Neural progenitor cell (in vitro differentiated cells): Measurements from ENCODE around the gene FN3K. TPM values are rescaled to one million over a fixed set of nuclear protein-coding genes. Genes with fewer than 3 reads are reported as not detected.

ENCODE experiments used
- DNase-seq: peaks from one replicate; pipeline ENCODE4 v3.0.0-alpha.2; 2016; ENCODE audit warnings: low spot score
- H2AFZ ChIP-seq: fragments of 200-600 bp; sonication (generic); replicated peaks from 2 replicates; pipeline ENCODE4 v1.6.1; 2016; ENCODE audit warnings: antibody characterized with exemption
- H3F3A ChIP-seq: fragments of 200-600 bp; sonication (generic); 2 replicates; pipeline ENCODE4 v1.6.1; 2016; ENCODE audit warnings: antibody characterized with exemption, low read depth
- H3K27ac ChIP-seq: fragments of 200-600 bp; sonication (generic); 2 replicates; pipeline ENCODE4 v1.5.1; 2016; ENCODE audit warnings: mild to moderate bottlenecking
- H3K27me3 ChIP-seq: fragments of 200-600 bp; sonication (generic); 2 replicates; pipeline ENCODE4 v1.6.1; 2016; ENCODE audit warnings: mild to moderate bottlenecking, moderate library complexity
- H3K36me3 ChIP-seq: fragments of 200-600 bp; sonication (generic); 2 replicates; pipeline ENCODE4 v1.5.1; 2016
- H3K4me1 ChIP-seq: fragments of 200-600 bp; sonication (generic); 2 replicates; pipeline ENCODE4 v1.6.1; 2016; ENCODE audit warnings: mixed run types
- H3K4me2 ChIP-seq: fragments of 200-600 bp; sonication (generic); 2 replicates; pipeline ENCODE4 v1.6.1; 2016
- H3K4me3 ChIP-seq: fragments of 200-600 bp; sonication (generic); 2 replicates; pipeline ENCODE4 v1.5.1; 2016
- H3K79me2 ChIP-seq: fragments of 200-600 bp; sonication (generic); 2 replicates; pipeline ENCODE4 v1.6.1; 2016; ENCODE audit warnings: low read depth
- H3K9ac ChIP-seq: fragments of 200-600 bp; sonication (generic); 2 replicates; pipeline ENCODE4 v1.6.1; 2016
- H3K9me3 ChIP-seq: fragments of 200-600 bp; sonication (generic); 2 replicates; pipeline ENCODE4 v1.5.1; 2016; ENCODE audit warnings: low read depth
- H4K20me1 ChIP-seq: fragments of 200-600 bp; sonication (generic); 2 replicates; pipeline ENCODE4 v1.6.1; 2016; ENCODE audit warnings: low read depth
- H3K27ac Mint-ChIP-seq: 3 replicates; pipeline ENCODE4 v1.8.0; 2021; ENCODE audit warnings: mixed read lengths
- H3K27me3 Mint-ChIP-seq: 2 replicates; pipeline ENCODE4 v1.8.0; 2022; ENCODE audit warnings: low read depth, mild to moderate bottlenecking, inconsistent platforms, moderate library complexity, mixed read lengths; ENCODE audit not compliant: insufficient read depth
- H3K36me3 Mint-ChIP-seq: 3 replicates; pipeline ENCODE4 v1.8.0; 2021; ENCODE audit warnings: mixed read lengths
- H3K4me1 Mint-ChIP-seq: 3 replicates; pipeline ENCODE4 v1.8.0; 2021; ENCODE audit warnings: mixed read lengths
- H3K4me3 Mint-ChIP-seq: 3 replicates; pipeline ENCODE4 v1.8.0; 2021; ENCODE audit warnings: mild to moderate bottlenecking, moderate library complexity, mixed read lengths
- H3K9me3 Mint-ChIP-seq: 3 replicates; pipeline ENCODE4 v1.8.0; 2020; ENCODE audit warnings: mixed read lengths
- EZH2 ChIP-seq: fragments of 200-600 bp; sonication (generic); IDR thresholded peaks from 2 replicates; pipeline ENCODE4 v1.6.1; 2017; ENCODE audit warnings: antibody characterized with exemption, mild to moderate bottlenecking, moderate library complexity
- EZH2phosphoT487 ChIP-seq: fragments of 200-600 bp; sonication (generic); IDR thresholded peaks from 2 replicates; pipeline ENCODE4 v1.6.1; 2017; ENCODE audit warnings: antibody characterized with exemption
- total RNA-seq: library from RNA; depleted of rRNA; stranded (reverse); fragments of >200 nt; gene quantifications from 2 replicates; pipeline ENCODE4 v1.2.3, GENCODE V29; 2015; ENCODE audit warnings: low replicate concordance
- TF ChIP-seq, protein P1 (sequence below): fragments of 200-600 bp; sonication (generic); IDR thresholded peaks from 2 replicates; pipeline ENCODE4 v1.5.1; 2017; ENCODE audit warnings: antibody characterized with exemption, mild to moderate bottlenecking

Gene FN3K
- total RNA-seq, 1 donor from 2014 or later, result 3.3 TPM

DNA sequence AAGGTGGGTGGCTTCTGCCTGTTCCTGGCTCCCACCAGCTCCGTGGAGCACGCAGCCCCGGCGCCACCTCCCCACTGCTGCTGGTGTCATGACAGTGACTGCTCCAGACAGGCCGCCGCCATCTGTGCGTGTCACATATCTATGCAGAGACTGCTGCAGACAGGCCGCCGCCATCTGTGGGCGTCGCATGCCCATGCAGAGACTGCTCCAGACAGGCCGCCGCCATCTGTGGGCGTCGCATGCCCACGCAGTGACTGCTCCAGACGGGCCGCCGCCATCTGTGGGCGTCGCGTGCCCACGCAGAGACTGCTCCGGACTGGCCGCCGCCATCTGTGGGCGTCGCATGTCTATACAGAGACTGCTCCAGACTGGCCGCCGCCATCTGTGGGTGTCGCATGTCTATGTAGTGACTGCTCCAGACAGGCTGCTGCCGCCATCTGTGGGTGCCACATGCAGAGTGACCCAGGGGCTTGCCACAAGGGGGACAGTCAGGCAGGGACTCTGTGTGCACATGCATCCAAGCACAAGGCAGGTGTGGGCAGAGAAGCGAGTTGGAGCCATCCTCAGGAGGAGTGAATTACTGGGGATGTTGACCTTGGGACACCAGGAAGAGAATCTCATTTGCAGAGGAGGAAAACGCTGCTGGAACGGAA is 22.2 kb upstream of the FN3K start:
- H3K27ac Mint-ChIP-seq, result no peak overlapping the region
- Histone ChIP-seq H3K27me3 (no peaks in the 10 kb centered on the region), H3F3A (no peaks in the 10 kb centered on the region), H3K27ac (no peak overlapping the region), H3K9ac (no peak overlapping the region), H3K79me2 (peaks cover 14% of the 10 kb centered on the region), H2AFZ (no peak overlapping the region), H4K20me1 (peaks cover 8% of the 10 kb centered on the region), H3K36me3 (no peaks in the 10 kb centered on the region), H3K4me2 (no peak overlapping the region), H3K9me3 (no peaks in the 10 kb centered on the region), H3K4me3 (no peak overlapping the region), H3K4me1 (no peaks in the 10 kb centered on the region)
- peaks cover 3% of the 10 kb centered on the region for H3K36me3 Mint-ChIP-seq
- H3K4me3 Mint-ChIP-seq, result peak overlapping the region; percentile 10
- peaks cover 14% of the 10 kb centered on the region for H3K4me1 Mint-ChIP-seq
- DNase-seq, result no peak
- no peaks in the 10 kb centered on the region for H3K9me3 Mint-ChIP-seq
- peaks cover 2% of the 10 kb centered on the region for H3K27me3 Mint-ChIP-seq
- no peak for TF ChIP-seq EZH2
- TF ChIP-seq EZH2phosphoT487, result no peak
- TF ChIP-seq, protein P1, sequence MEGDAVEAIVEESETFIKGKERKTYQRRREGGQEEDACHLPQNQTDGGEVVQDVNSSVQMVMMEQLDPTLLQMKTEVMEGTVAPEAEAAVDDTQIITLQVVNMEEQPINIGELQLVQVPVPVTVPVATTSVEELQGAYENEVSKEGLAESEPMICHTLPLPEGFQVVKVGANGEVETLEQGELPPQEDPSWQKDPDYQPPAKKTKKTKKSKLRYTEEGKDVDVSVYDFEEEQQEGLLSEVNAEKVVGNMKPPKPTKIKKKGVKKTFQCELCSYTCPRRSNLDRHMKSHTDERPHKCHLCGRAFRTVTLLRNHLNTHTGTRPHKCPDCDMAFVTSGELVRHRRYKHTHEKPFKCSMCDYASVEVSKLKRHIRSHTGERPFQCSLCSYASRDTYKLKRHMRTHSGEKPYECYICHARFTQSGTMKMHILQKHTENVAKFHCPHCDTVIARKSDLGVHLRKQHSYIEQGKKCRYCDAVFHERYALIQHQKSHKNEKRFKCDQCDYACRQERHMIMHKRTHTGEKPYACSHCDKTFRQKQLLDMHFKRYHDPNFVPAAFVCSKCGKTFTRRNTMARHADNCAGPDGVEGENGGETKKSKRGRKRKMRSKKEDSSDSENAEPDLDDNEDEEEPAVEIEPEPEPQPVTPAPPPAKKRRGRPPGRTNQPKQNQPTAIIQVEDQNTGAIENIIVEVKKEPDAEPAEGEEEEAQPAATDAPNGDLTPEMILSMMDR, result no peak

DNA sequence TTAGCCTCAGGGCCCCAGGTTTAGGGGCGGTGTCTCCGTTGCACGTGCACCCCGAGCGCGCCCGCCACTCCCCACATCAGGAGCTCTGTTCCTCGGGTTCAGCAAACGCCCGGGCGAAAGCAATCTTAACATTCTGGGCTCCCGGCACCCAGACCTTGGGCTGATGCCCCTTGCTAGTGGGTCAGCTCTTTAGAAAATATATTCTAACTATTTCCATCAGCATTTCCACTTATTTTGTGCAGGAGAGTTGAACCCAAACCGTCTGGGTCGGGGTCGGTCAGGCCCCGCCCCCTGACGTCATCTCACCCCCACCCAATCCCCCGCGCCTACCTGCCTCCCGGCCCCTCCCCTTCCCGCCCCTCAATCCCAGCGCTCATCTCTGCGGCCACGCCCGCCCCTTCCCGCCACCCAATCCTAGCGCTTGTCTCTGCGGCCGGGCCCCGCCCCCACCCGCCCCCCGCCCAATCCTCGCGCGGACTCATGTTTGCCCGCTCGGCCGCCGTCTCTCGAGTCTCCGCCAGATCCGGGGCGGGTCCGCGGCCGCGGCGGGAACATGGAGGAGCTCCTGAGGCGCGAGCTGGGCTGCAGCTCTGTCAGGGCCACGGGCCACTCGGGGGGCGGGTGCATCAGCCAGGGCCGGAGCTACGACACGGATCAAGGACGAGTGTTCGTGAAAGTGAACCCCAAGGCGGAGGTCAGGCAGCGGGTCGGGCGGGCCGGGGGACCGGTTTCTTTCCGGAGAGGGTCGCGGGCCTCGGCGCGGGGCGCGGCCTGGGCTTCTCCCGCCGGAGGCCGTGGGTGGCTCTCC is 19.0 kb upstream of the FN3K start, which contains the start of gene FN3KRP:
Gene FN3KRP, plus strand, starts transcription at position 504 of the 808 bp plus-strand sequence. Its CDS starts 50 bp downstream, at position 554.
- H3K27me3 Mint-ChIP-seq, result peaks cover 3% of the 10 kb centered on the region

DNA sequence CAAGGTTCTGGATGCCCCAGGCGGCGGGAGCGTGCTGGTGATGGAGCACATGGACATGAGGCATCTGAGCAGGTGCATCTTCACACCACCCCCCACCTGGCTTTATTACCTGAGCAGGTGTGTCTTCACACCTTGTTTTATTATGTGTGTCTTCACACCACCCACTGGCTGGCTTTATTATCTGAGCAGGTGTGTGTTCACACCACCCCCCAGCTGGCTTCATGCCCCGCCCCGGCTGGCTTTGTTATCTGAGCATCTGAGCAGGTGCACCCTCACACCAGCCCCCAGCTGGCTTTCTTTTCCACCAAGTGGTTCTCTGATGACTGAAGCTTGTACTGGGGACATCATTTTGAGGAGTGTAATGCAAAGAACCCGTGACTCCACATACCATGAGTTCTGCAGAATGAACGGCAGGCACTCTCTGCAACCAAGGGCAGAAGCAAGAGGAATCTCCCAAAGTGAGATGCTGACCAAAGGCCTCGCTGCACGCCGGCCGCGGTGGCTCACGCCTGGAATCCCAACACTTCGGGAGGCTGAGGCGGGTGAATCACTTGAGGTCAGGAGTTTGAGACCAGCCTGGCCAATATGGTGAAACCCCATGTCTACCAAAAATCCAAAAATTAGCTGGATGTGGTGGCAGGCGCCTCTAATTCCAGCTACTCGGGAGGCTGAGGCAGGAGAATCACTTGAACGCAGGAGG is 16.3 kb upstream of the FN3K start:
- TF ChIP-seq EZH2 (no peak), EZH2phosphoT487 (no peak)
- TF ChIP-seq, protein P1, result no peak
- no peak overlapping the region for H3K27ac Mint-ChIP-seq

More for the DNA sequence above, 19.0 kb upstream of the FN3K start, which contains the start of gene FN3KRP:
- H3K4me3 Mint-ChIP-seq, result peak within 1 kb of the TSS; percentile 96
- Histone ChIP-seq H2AFZ (peak within 1 kb of the TSS; percentile 98), H3K79me2 (peaks cover 15% of the 10 kb centered on the region), H3K4me3 (peak within 1 kb of the TSS; percentile 90), H3F3A (no peaks in the 10 kb centered on the region), H3K27ac (no peak within 1 kb of the TSS), H3K4me1 (no peaks in the 10 kb centered on the region), H3K36me3 (no peaks in the 10 kb centered on the region), H3K27me3 (no peaks in the 10 kb centered on the region), H3K4me2 (peak within 1 kb of the TSS; percentile 87), H3K9ac (peak within 1 kb of the TSS; percentile 82), H4K20me1 (peaks cover 11% of the 10 kb centered on the region), H3K9me3 (no peaks in the 10 kb centered on the region)
- H3K9me3 Mint-ChIP-seq, result no peaks in the 10 kb centered on the region
- peak; percentile 98 for DNase-seq
- H3K4me1 Mint-ChIP-seq, result peaks cover 14% of the 10 kb centered on the region
- TF ChIP-seq EZH2phosphoT487 (no peak), EZH2 (no peak)
- TF ChIP-seq, protein P1, result no peak
- no peak within 1 kb of the TSS for H3K27ac Mint-ChIP-seq
- H3K36me3 Mint-ChIP-seq, result peaks cover 9% of the 10 kb centered on the region

More for the DNA sequence above, 16.3 kb upstream of the FN3K start:
- H3K27ac ChIP-seq, result no peak overlapping the region
- H4K20me1 ChIP-seq, result peaks cover 11% of the 10 kb centered on the region
- H2AFZ ChIP-seq, result no peak overlapping the region
- DNase-seq, result no peak
- H3K27me3 ChIP-seq, result no peaks in the 10 kb centered on the region
- no peaks in the 10 kb centered on the region for H3F3A ChIP-seq
- peaks cover 2% of the 10 kb centered on the region for H3K27me3 Mint-ChIP-seq
- no peaks in the 10 kb centered on the region for H3K9me3 ChIP-seq
- peak overlapping the region; percentile 78 for H3K4me3 Mint-ChIP-seq
- peaks cover 24% of the 10 kb centered on the region for H3K36me3 Mint-ChIP-seq
- H3K4me2 ChIP-seq, result no peak overlapping the region
- H3K4me1 Mint-ChIP-seq, result peaks cover 16% of the 10 kb centered on the region
- no peaks in the 10 kb centered on the region for H3K36me3 ChIP-seq
- peaks cover 15% of the 10 kb centered on the region for H3K79me2 ChIP-seq
- H3K4me3 ChIP-seq, result no peak overlapping the region
- H3K4me1 ChIP-seq, result no peaks in the 10 kb centered on the region
- no peak overlapping the region for H3K9ac ChIP-seq
- H3K9me3 Mint-ChIP-seq, result no peaks in the 10 kb centered on the region
